HepG2 (cell line): Measurements from ENCODE around the gene MCF2L. TPM values are rescaled to one million over a fixed set of nuclear protein-coding genes. Genes with fewer than 3 reads are reported as not detected.

Experiments used
- ATAC-seq: fragments of 200-7000 bp; cut with Tn5 transposase; 3 replicates; pipeline ENCODE4 v1.9.1; 2020; ENCODE audit warnings: mild to moderate bottlenecking, moderate library complexity
- BruUV-seq: library from RNA; stranded (reverse); fragments of 400-500 nt; replicated peaks from 2 replicates; lab custom pipeline; 2021; lab: Mats Ljungman, UMichigan
- CTCF ChIA-PET: fragments of 300-600 bp; formaldehyde crosslinking; extraction: SDS; loops from one replicate; lab custom pipeline; 2021; ENCODE audit warnings: low total read pairs, inconsistent platforms, low intra/inter-chr PET ratio; lab: Yijun Ruan, JAX
- POLR2A ChIA-PET: fragments of 350-600 bp; sonication (Branson Sonifier 250); formaldehyde crosslinking; loops from one replicate; lab custom pipeline; 2020; ENCODE audit warnings: antibody characterized with exemption, inconsistent platforms; lab: Yijun Ruan, JAX
- DNase-seq: peaks from one replicate; pipeline ENCODE4 v3.0.0-alpha.2; 2015; ENCODE audit warnings: low spot score
- FAIRE-seq: peaks from 3 replicates; lab custom pipeline; 2011; peaks lifted over from hg19 to GRCh38; lab: Jason Lieb, UNC
- H2AFZ ChIP-seq: one replicate; pipeline ENCODE4 v1.6.1; 2011; ENCODE audit warnings: low read length, inconsistent platforms
- H3K27ac ChIP-seq: fragments of 300-600 bp; 3 replicates; pipeline ENCODE4 v1.8.0; 2011; ENCODE audit warnings: mixed run types, mild to moderate bottlenecking, mixed read lengths, low read length, inconsistent platforms; ENCODE audit not compliant: insufficient read depth; ENCODE audit errors: extremely low read length
- H3K27me3 ChIP-seq, 2 experiments: fragments of 200-600 bp in 1 of 2; 2 replicates in 1 of 2; 3 replicates in 1 of 2; pipeline versions ENCODE4 v1.6.0 to v1.8.0; 2011; ENCODE audit warnings: low read length in 2 of 2, mild to moderate bottlenecking in 2 of 2, moderate library complexity in 2 of 2, inconsistent platforms in 1 of 2; ENCODE audit not compliant: insufficient read depth in 2 of 2, control insufficient read depth in 1 of 2
- H3K36me3 ChIP-seq, 2 experiments: fragments of 200-600 bp in 1 of 2; replicated peaks in 1 of 2; 2 replicates in 1 of 2; 3 replicates in 1 of 2; pipeline versions ENCODE4 v1.5.1 to v1.8.0; 2011; ENCODE audit warnings: low read length in 2 of 2, inconsistent platforms in 1 of 2; ENCODE audit not compliant: insufficient read depth in 2 of 2, control insufficient read depth in 1 of 2
- H3K4me1 ChIP-seq: 2 replicates; pipeline ENCODE4 v1.5.1; 2012; ENCODE audit warnings: low read length, inconsistent platforms; ENCODE audit not compliant: insufficient read depth
- H3K4me2 ChIP-seq: 2 replicates; pipeline ENCODE4 v1.6.0; 2011; ENCODE audit warnings: low read depth, low read length, inconsistent platforms
- H3K4me3 ChIP-seq, 3 experiments: fragments of 200-600 bp in 1 of 3; sonication (generic), shearing (Covaris generic) in 1 of 3; replicated peaks in 1 of 3; 2 replicates each; pipeline ENCODE4 v1.5.1; 2011 to 2016; ENCODE audit warnings: low read length in 3 of 3, inconsistent platforms in 2 of 3, low read depth in 2 of 3, mild to moderate bottlenecking in 2 of 3, control low read depth in 1 of 3, mixed read lengths in 1 of 3; ENCODE audit not compliant: insufficient read depth in 1 of 3
- H3K79me2 ChIP-seq: one replicate; pipeline ENCODE4 v1.6.1; 2011; ENCODE audit warnings: low read length, inconsistent platforms; ENCODE audit not compliant: insufficient read depth
- H3K9ac ChIP-seq: 2 replicates; pipeline ENCODE4 v1.6.0; 2011; ENCODE audit warnings: mild to moderate bottlenecking, low read depth, low read length, inconsistent platforms; ENCODE audit not compliant: insufficient read depth
- H3K9me3 ChIP-seq: 2 replicates; pipeline ENCODE4 v1.5.1; 2012; ENCODE audit warnings: mild to moderate bottlenecking, low read length
- H4K20me1 ChIP-seq: 2 replicates; pipeline ENCODE4 v1.6.0; 2011; ENCODE audit warnings: inconsistent platforms, mild to moderate bottlenecking, low read length, moderate library complexity; ENCODE audit not compliant: insufficient read depth
- FOXA1 ChIP-seq, 2 experiments: fragments of 450-650 bp in 1 of 2; sonication (generic) in 1 of 2; formaldehyde crosslinking in 1 of 2; IDR thresholded peaks; 2 replicates each; pipeline versions ENCODE4 v1.4.0 to v1.6.1; 2016 to 2020; ENCODE audit warnings: missing genetic modification reagents in 1 of 2
- KAT8 ChIP-seq: IDR thresholded peaks from 2 replicates; pipeline ENCODE4 v1.6.1; 2016; ENCODE audit warnings: missing genetic modification reagents, missing compliant biosample characterization
- MTA1 ChIP-seq: sonication (generic); formaldehyde crosslinking; IDR thresholded peaks from 2 replicates; pipeline ENCODE4 v1.4.0; 2020; ENCODE audit warnings: missing genetic modification reagents, mild to moderate bottlenecking, borderline replicate concordance
- NONO ChIP-seq, 2 experiments: fragments of 450-650 bp in 1 of 2; sonication (generic) in 1 of 2; formaldehyde crosslinking in 1 of 2; IDR thresholded peaks in 1 of 2; conservative IDR thresholded peaks in 1 of 2; 2 replicates each; pipeline versions ENCODE4 v1.6.1 to v1.8.0; 2017 to 2022; ENCODE audit warnings: mild to moderate bottlenecking in 1 of 2, missing genetic modification reagents in 1 of 2, moderate library complexity in 1 of 2
- ZNF326 ChIP-seq: sonication (generic); formaldehyde crosslinking; IDR thresholded peaks from 2 replicates; pipeline ENCODE4 v1.4.0; 2020; ENCODE audit warnings: missing genetic modification reagents, borderline replicate concordance
- ZSCAN21 ChIP-seq: sonication (generic); formaldehyde crosslinking; IDR thresholded peaks from 2 replicates; pipeline ENCODE4 v1.8.0; 2022; ENCODE audit warnings: mild to moderate bottlenecking, missing genetic modification reagents, moderate library complexity, borderline replicate concordance
- WGBS: methylation state at CpG from one replicate; pipeline ENCODE4 v1.1.6; 2017; ENCODE audit warnings: low lambda C conversion rate; 5-methylcytosine and 5-hydroxymethylcytosine counted together
- in situ Hi-C: cut with HindIII; loops from 2 replicates; pipeline ENCODE4 v1.10.0; 2017; ENCODE audit warnings: low pct_unique_long_range_greater_than_20kb; ENCODE audit not compliant: extremely low pct_ligation_motif_present
- intact Hi-C: fragments of 100-400 bp; cut with micrococcal nuclease; formaldehyde crosslinking; loops from one replicate; pipeline ENCODE4 v1.10.0; 2022; ENCODE audit not compliant: unreplicated experiment
- polyA plus RNA-seq, 8 experiments: library from polyadenylated mRNA; depleted of rRNA in 3 of 8; stranded (reverse) in 7 of 8; unstranded in 1 of 8; fragments of >200 nt; fragmentation: Illumina TruSeq in 4 of 8; extraction: Trizol in 4 of 8; gene quantifications; 2 replicates each; pipeline versions ENCODE4 v1.2.1 to v1.2.3, GENCODE V29; 2011 to 2016; ENCODE audit warnings: low read depth in 4 of 8, missing spikeins in 1 of 8, mixed read lengths in 1 of 8; ENCODE audit not compliant: insufficient read depth in 1 of 8
- total RNA-seq, 5 experiments: library from RNA; depleted of rRNA; stranded (reverse); fragments of >200 nt; fragmentation: Illumina TruSeq; extraction: Trizol; gene quantifications; 2 replicates each; pipeline ENCODE4 v1.2.3, GENCODE V29; 2016; ENCODE audit warnings: low read depth in 1 of 5
- TF ChIP-seq, protein P1 (sequence below): sonication (generic); formaldehyde crosslinking; IDR thresholded peaks from 2 replicates; pipeline ENCODE4 v1.5.0; 2020; ENCODE audit warnings: mild to moderate bottlenecking, missing genetic modification reagents
- TF ChIP-seq, protein P2 (sequence below): sonication (generic); formaldehyde crosslinking; IDR thresholded peaks from 2 replicates; pipeline ENCODE4 v1.4.0; 2020; ENCODE audit warnings: missing genetic modification reagents, borderline replicate concordance

The MCF2L gene
- total and polyA plus RNA-seq, 2 of the 13 experiments (the other 11 are each of a cell fraction or from before 2014, with no cell fraction given), result 19.4 to 28.4 TPM

- Histone ChIP-seq H3K79me2 (no peaks in the 10 kb centered on the region), H3K36me3 (peaks cover 15 to 24% of the 10 kb centered on the region in 2 experiments; a peak in 3 of 5 replicates), H3K4me2 (no peak overlapping the region), H3K9me3 (no peaks in the 10 kb centered on the region), H4K20me1 (no peaks in the 10 kb centered on the region), H2AFZ (no peak overlapping the region), H3K4me3 (no peak overlapping the region), H3K4me1 (no peaks in the 10 kb centered on the region), H3K9ac (no peak overlapping the region), H3K27ac (no peak overlapping the region), H3K27me3 (no peaks in the 10 kb centered on the region)
- 96% methylated on average over 24 of the region's 29 CpGs for WGBS
- no peak for DNase-seq
- no peak for TF ChIP-seq FOXA1 (IDR thresholded peaks at IDR 0.05)
- no peak for TF ChIP-seq FOXA1 (CRISPR knock-in tag; IDR thresholded peaks at IDR 0.05)
- TF ChIP-seq MTA1 (CRISPR knock-in tag), result no peak
- ChIA-PET CTCF (no interaction called here), POLR2A (no interaction called here)
- ATAC-seq, result no peak
- no TSS peak for BruUV-seq
- intact Hi-C loops (no loop called here), in situ Hi-C loops (no loop called here)
- FAIRE-seq, result no peak
Observed at GRCh38 chr13:113064000-113064533, 95.1 kb downstream of the MCF2L start.

GRCh38 chr13:113064534-113065405, 95.8 kb downstream of the MCF2L start:
- no peak for DNase-seq
- in situ Hi-C loops (no loop called here), intact Hi-C loops (no loop called here)

More at GRCh38 chr13:113064534-113065405, 95.8 kb downstream of the MCF2L start:
- no peak overlapping the region for H3K4me2 ChIP-seq
- no peaks in the 10 kb centered on the region for H3K4me1 ChIP-seq
- ChIA-PET CTCF (no interaction called here), POLR2A (no interaction called here)
- no peak overlapping the region for H2AFZ ChIP-seq
- TF ChIP-seq, protein P1, sequence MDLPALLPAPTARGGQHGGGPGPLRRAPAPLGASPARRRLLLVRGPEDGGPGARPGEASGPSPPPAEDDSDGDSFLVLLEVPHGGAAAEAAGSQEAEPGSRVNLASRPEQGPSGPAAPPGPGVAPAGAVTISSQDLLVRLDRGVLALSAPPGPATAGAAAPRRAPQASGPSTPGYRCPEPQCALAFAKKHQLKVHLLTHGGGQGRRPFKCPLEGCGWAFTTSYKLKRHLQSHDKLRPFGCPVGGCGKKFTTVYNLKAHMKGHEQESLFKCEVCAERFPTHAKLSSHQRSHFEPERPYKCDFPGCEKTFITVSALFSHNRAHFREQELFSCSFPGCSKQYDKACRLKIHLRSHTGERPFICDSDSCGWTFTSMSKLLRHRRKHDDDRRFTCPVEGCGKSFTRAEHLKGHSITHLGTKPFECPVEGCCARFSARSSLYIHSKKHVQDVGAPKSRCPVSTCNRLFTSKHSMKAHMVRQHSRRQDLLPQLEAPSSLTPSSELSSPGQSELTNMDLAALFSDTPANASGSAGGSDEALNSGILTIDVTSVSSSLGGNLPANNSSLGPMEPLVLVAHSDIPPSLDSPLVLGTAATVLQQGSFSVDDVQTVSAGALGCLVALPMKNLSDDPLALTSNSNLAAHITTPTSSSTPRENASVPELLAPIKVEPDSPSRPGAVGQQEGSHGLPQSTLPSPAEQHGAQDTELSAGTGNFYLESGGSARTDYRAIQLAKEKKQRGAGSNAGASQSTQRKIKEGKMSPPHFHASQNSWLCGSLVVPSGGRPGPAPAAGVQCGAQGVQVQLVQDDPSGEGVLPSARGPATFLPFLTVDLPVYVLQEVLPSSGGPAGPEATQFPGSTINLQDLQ (CRISPR knock-in tag), result no peak
- TF ChIP-seq ZNF326 (CRISPR knock-in tag) (no peak), ZSCAN21 (no peak), KAT8 (CRISPR knock-in tag) (no peak), NONO (IDR thresholded peaks at IDR 0.05) (no peak), NONO (CRISPR knock-in tag; conservative IDR thresholded peaks at IDR 0.05) (no peak)
- TF ChIP-seq, protein P2, sequence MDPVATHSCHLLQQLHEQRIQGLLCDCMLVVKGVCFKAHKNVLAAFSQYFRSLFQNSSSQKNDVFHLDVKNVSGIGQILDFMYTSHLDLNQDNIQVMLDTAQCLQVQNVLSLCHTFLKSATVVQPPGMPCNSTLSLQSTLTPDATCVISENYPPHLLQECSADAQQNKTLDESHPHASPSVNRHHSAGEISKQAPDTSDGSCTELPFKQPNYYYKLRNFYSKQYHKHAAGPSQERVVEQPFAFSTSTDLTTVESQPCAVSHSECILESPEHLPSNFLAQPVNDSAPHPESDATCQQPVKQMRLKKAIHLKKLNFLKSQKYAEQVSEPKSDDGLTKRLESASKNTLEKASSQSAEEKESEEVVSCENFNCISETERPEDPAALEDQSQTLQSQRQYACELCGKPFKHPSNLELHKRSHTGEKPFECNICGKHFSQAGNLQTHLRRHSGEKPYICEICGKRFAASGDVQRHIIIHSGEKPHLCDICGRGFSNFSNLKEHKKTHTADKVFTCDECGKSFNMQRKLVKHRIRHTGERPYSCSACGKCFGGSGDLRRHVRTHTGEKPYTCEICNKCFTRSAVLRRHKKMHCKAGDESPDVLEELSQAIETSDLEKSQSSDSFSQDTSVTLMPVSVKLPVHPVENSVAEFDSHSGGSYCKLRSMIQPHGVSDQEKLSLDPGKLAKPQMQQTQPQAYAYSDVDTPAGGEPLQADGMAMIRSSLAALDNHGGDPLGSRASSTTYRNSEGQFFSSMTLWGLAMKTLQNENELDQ (CRISPR knock-in tag), result no peak
- peaks cover 15 to 24% of the 10 kb centered on the region in 2 experiments; a peak in 3 of 5 replicates for H3K36me3 ChIP-seq
- WGBS, result 97% methylated on average over 41 of the region's 41 CpGs
- H3K27me3 ChIP-seq, result no peaks in the 10 kb centered on the region
- H4K20me1 ChIP-seq, result no peaks in the 10 kb centered on the region
- no peaks in the 10 kb centered on the region for H3K9me3 ChIP-seq
- ATAC-seq, result no peak
- no peak overlapping the region for H3K9ac ChIP-seq
- no TSS peak for BruUV-seq
- H3K79me2 ChIP-seq, result no peaks in the 10 kb centered on the region
- FAIRE-seq, result no peak
- no peak overlapping the region for H3K4me3 ChIP-seq
- no peak overlapping the region for H3K27ac ChIP-seq
